HG03097 (cell line): ENCODE data around the gene CPLANE1.
"Not testable (repeated sequence)": the region's sequence is repeated elsewhere in the genome, so short reads cannot be mapped to it uniquely, and the experiment has no call there.

Experiments used
- ATAC-seq: cut with Tn5 transposase; IDR thresholded peaks from one replicate; pipeline ENCODE4 v1.9.1; 2021; ENCODE audit not compliant: unreplicated experiment, low FRiP score

CPLANE1 gene

DNA sequence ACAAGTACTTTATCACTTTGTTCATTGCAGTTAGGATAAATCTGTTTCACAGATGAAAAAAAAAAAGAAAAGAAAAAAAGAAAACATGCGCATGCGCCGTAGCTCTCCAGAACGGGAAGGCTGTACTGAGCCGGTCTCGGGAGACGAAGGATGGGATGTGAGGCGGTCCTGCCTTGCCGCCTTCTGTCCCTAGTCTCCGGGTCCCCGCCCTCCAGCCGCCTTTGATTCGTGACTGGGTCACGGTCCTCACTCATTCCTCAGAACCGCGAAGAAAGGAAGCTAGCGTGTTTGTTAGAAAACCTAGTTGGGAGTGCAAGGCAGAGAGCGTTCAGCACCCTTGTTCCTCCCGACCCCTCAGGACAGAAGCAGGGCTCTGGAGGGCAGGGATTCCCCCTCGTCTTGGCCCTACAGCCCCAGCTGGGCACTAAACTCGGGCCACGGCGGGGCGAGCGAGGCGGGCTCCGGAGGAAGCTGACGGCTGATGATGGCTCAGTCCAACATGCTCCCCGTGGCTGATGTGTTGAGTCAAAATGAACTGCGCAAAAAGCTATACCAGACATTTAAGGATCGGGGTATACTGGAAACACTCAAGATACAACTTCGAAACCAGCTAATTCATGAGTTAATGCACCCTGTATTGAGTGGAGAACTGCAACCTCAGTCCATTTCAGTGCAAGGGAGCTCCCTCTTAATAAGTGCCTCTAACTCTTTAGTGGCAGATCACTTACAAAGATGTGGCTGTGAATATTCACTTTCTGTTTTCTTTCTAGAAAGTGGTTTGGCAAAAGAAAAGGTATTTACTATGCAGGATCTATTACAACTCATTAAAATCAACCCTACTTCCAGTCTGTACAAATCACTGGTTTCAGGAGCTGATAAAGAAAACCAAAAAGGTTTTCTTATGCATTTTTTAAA, 40.0 kb downstream of the CPLANE1 start:
- ATAC-seq, result no peak

DNA sequence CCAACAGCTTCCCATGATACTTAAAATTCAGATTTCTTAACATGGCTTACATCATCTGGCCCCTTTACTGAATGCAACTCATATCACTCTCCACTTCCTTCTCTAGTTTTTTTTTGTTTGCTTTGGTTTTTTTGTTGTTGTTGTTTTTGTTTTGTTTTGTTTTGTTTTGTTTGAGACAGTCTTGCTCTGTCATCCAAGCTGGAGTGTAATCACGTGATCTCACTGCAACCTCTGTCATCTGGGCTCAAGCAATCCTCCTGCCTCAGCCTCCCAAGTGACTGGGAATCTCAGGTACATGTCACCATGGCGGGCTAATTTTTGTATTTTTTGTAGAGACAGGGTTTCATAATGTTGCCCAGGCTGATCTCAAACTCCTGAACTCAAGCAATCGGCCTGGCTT, 41.4 kb downstream of the CPLANE1 start:
- ATAC-seq, result no peak

GRCh38 chr5:37206736-37207135, 42.4 kb downstream of the CPLANE1 start:
- ATAC-seq, result no peak

GRCh38 chr5:37198842-37199241, 50.3 kb downstream of the CPLANE1 start:
- no peak for ATAC-seq

GRCh38 chr5:37198061-37198460, 51.1 kb downstream of the CPLANE1 start:
- no peak for ATAC-seq

DNA sequence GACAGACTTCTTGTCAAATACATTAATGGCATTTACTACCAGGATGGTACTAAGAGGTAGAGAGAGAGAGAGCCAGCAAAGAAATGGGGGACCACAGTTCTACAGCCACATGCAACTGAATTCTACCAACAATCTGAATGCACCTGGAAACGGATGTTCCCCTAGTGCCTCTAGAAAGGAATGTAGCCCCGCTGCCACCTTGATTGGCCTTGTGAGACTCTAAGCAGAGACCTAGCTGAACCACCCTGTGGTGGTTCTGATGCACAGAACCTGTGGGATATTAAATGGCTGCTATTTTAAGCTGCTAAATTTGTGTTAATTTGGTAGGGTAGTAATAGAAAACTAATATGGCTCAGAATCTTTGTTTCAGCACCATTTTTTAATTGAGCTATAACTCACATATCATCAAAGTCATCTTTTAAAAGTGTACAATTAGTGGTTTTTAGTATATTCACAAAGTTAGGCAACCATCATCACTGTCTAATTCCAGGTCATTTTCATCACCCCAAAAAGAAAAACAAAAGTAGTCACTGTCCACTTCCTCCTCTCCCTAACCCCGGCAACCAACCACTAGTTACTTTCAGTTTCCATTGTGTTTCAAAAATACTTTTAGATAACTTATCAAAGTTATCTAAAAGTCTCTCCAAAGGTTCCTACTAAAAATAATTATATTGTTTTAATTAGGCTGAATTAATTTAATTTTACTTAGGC, 51.7 kb downstream of the CPLANE1 start:
- peak; percentile 63 for ATAC-seq

- no peak for ATAC-seq
These were observed 58.6 kb downstream of the CPLANE1 start for GRCh38 chr5:37190592-37190991.

GRCh38 chr5:37189355-37189754, 59.8 kb downstream of the CPLANE1 start:
- ATAC-seq, result no peak

DNA sequence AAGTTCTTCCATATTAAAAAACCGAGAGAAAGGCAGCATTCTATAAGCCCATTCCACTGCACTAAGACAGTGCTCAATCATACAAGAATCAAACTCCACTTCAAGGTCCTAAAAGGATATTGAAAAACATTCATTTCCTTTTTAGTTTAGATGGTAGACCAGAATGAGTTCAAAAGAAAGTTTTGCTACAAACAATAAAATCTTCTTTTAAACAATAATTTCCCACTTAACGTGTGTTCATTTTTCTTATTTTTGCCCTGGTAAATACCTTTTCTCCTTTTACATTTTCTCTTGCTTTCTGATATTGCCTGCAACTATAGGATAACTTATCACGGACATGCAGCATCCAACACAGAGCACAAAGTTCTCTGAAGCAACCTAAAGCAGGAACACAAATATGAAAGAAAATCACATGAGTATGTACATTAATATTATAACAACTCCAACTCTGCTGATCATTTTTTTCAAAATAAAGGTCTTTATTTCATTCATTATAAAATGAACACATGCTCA, 61.7 kb downstream of the CPLANE1 start:
- ATAC-seq, result no peak

DNA sequence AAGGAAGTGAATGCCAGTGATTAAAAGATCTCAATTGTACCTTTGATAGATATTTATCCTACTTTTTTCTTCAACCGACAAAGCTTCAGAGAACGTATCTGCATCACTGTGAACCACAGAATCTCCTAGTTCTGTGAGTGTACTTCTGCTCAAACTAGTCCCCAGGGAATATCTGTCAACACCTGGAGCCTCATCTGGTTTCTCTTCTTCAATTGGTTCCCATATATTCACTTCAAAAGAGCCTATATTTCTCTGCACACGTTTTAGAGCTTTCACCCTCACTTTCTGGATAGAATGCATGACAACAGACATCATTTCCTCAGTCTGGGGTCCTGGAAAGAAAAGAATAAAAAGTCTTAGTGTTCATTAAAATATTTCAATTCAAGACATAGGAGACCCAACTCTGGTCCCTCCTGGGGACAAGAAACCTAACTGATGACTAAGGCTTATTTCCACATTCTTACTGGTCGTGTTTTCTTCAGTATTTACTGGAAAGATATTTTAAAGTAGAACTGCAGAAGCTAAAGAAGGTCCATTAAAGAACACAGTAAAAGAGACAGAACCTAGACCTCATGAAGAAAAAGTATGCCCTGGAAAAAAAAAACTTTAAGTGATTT, 64.3 kb downstream of the CPLANE1 start:
- peak; percentile 80 for ATAC-seq

DNA sequence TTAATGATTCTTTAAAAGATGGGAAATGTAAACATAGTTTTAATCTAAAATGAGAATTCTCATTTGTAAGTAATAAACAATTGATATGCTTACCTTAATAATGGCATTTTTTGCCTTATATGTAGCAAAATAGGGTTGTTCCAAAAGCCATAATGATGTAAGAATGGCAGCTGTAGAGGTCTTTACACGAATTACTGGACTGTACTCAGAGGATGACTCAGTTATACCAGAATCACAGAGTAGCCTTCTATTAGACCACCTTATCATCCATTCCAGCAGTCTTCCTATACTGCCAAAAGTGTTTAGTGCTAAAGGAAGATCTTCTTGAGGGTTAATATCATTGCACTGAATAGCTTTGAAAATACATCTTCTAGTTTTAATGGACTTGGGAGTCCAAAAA, 66.5 kb downstream of the CPLANE1 start:
- no peak for ATAC-seq

DNA sequence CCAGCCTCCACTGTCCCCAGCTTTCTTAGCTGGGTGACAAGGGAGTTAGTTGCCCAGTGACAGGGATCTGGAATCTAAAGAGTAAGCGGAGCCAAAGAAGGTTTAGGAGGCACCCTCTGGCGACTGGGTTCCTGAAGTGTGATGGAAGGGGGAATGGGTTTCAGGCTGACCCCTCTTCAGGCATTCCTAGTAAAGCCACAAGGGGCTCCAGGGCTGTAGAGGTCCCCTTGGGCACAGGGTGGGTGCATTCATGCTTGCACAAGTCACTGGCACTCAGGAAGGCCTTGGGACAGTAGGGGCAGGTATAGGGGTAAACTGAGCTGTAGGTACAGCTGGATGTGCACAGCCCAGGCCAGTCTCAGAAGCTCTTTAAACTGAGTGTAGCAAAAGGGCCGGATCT, 74.2 kb downstream of the CPLANE1 start:
- no peak for ATAC-seq

GRCh38 chr5:37172957-37173356, 76.2 kb downstream of the CPLANE1 start:
- ATAC-seq, result no peak

DNA sequence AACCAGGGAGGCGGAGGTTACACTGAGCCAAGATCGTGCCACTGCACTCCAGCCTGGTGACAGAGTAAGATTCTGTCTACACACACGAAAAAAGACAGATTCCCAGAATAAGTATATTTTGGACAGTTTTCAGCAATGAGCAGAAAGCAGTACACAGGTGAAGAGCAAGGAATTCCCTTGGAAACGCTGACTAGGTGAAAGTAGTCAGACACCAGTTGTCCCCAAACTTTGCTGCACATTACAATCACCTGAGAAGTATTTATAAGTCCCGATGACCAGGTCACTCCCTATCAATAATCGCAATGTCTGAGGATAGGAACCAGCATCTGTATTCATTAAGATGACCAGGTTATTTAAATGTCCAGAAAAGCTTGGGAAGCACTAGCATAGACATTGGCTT, 78.3 kb downstream of the CPLANE1 start:
- ATAC-seq, result no peak

DNA sequence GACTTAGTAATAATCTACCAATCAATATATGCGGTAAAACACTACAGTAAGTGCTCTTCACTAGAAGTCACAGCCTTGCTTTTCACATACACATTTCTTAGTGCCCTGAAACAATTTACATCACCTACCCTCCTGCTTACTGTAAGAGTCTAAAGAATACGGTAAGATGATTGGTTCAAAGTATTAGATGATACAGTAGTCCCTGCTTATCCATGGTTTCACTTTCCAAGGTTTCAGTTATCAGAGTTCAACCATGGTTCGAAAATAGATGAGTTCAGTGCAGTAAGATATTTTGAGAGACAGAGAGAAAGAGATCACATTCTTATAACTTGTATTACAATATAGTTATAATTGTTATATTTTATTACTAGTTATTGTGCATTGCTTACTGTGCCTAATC, 83.0 kb downstream of the CPLANE1 start:
- ATAC-seq, result no peak

DNA sequence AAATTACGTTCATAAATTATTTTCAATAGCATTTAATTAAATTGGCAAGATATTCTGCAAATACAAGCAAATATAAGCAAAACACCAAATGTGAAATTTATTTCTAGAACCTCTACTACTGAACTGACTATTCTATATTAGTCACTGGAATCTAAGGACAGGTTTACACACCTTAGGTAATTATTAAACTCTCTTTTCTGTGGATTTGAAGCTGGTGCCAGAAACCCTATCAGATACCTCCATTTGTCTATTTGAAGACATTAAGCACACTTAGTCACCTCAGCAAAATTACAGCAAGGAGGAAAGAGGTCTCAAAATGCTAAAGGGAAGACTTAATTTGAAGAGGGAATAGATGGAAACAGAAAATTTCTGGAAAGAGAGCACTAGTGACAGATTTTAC, 83.4 kb downstream of the CPLANE1 start:
- ATAC-seq, result no peak

DNA sequence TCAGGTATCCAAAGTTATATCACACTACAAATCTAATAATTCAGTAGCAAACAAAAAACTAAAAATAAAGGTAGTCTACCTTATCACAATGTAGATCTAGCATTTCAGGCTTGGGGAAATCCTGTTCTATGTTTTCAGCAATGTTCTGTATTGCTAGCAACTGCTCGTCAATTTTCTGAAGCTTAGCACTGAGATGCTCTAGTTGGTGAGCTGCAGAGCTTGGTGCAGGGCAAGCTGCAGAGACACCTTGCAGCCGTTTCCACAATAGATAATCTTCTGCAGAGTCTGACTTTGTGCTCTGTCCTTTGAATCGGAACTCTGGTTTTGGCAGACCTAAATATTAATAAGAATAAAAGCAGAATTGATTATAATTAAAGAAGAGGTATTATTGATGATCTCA, 95.5 kb downstream of the CPLANE1 start:
- ATAC-seq, result no peak

GRCh38 chr5:37146896-37147295, 102.3 kb downstream of the CPLANE1 start:
- ATAC-seq, result no peak

GRCh38 chr5:37136694-37137093, 112.5 kb downstream of the CPLANE1 start:
- no peak for ATAC-seq

GRCh38 chr5:37135312-37135711, 113.9 kb downstream of the CPLANE1 start:
- not testable (repeated sequence) for ATAC-seq

DNA sequence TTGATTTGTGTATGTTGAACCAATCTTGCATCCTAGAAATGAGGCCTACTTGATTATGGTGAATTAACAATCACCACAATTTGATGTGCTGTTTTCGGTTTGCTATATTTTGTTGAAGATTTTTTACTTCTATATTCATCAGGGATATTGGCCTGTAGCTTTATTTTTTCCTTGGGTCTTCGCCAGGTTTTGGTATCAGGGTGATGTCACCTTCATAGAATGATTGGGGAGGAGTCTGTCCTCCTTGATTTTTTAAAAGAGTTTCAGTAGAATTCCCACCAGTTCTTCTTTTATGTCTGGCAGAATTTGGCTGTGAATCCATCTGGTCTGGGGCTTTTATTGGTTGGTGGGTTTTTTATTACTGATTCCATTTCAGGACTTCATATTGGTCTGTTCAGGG, 115.2 kb downstream of the CPLANE1 start:
- no peak for ATAC-seq
